Measurements from ENCODE around the gene XPNPEP2. TPM values are rescaled to one million over a fixed set of nuclear protein-coding genes. Genes with fewer than 3 reads are reported as not detected.

The XPNPEP2 gene
- total RNA-seq, 3 donors from 2014 or later: 0.44 to 12.8 (median 3.9) TPM

GRCh38 chrX:129762448-129762847 lies 23.7 kb downstream of the XPNPEP2 start:
- Histone ChIP-seq H3K4me3 (no peak overlapping the region), H3K27ac (no peak overlapping the region), H3K27me3 (no peaks in the 10 kb centered on the region), H3K4me1 (no peaks in the 10 kb centered on the region), H3K36me3 (no peaks in the 10 kb centered on the region), H3K9me3 (no peaks in the 10 kb centered on the region)
- intact Hi-C loops (cut with DNase I; ENCODE audit: low total_unique reads): no loop called here
- TF ChIP-seq POLR2AphosphoS5 (IDR thresholded peaks at IDR 0.05): no peak
- TF ChIP-seq POLR2A (IDR thresholded peaks at IDR 0.05): no peak
- no peak for TF ChIP-seq CTCF (IDR thresholded peaks at IDR 0.05)
- DNase-seq (ENCODE audit: low spot score in 2 of 2): no peak

- TF ChIP-seq POLR2A (IDR thresholded peaks at IDR 0.05): no peak
- H3K4me1 ChIP-seq: no peaks in the 10 kb centered on the region
- no peaks in the 10 kb centered on the region for H3K9me3 ChIP-seq
- H3K27ac ChIP-seq: no peak overlapping the region
- no peaks in the 10 kb centered on the region for H3K36me3 ChIP-seq
- H3K27me3 ChIP-seq: no peaks in the 10 kb centered on the region
- no peak for DNase-seq (ENCODE audit: low spot score in 2 of 2)
- intact Hi-C loops (cut with DNase I; ENCODE audit: low total_unique reads): no loop called here
- no peak overlapping the region for H3K4me3 ChIP-seq
Measured at GRCh38 chrX:129763666-129764065, 24.9 kb downstream of the XPNPEP2 start.

GRCh38 chrX:129768186-129768585 lies 29.4 kb downstream of the XPNPEP2 start:
- no peaks in the 10 kb centered on the region for H3K27me3 ChIP-seq
- TF ChIP-seq CTCF (IDR thresholded peaks at IDR 0.05) (no peak), POLR2A (IDR thresholded peaks at IDR 0.05) (no peak), POLR2AphosphoS5 (IDR thresholded peaks at IDR 0.05) (no peak)
- no peaks in the 10 kb centered on the region for H3K9me3 ChIP-seq
- intact Hi-C loops (cut with DNase I; ENCODE audit: low total_unique reads): no loop called here
- no peaks in the 10 kb centered on the region for H3K4me1 ChIP-seq
- H3K27ac ChIP-seq: no peak overlapping the region
- DNase-seq (ENCODE audit: low spot score in 2 of 2): no peak
- H3K4me3 ChIP-seq: no peak overlapping the region
- H3K36me3 ChIP-seq: no peaks in the 10 kb centered on the region

GRCh38 chrX:129768586-129769466 lies 30.0 kb downstream of the XPNPEP2 start:
- Histone ChIP-seq H3K9me3 (no peaks in the 10 kb centered on the region), H3K27me3 (no peaks in the 10 kb centered on the region), H3K27ac (no peak overlapping the region), H3K4me1 (no peaks in the 10 kb centered on the region), H3K4me3 (no peak overlapping the region), H3K36me3 (no peaks in the 10 kb centered on the region)
- no peak for DNase-seq (ENCODE audit: low spot score in 2 of 2)
- TF ChIP-seq POLR2A (IDR thresholded peaks at IDR 0.05) (no peak), CTCF (IDR thresholded peaks at IDR 0.05) (no peak), POLR2AphosphoS5 (IDR thresholded peaks at IDR 0.05) (no peak)
- intact Hi-C loops (cut with DNase I; ENCODE audit: low total_unique reads): no loop called here

- no peak for DNase-seq (ENCODE audit: low spot score in 2 of 2)
- Histone ChIP-seq H3K36me3 (no peaks in the 10 kb centered on the region), H3K4me1 (no peaks in the 10 kb centered on the region), H3K4me3 (no peak overlapping the region), H3K27ac (no peak overlapping the region), H3K27me3 (no peaks in the 10 kb centered on the region), H3K9me3 (no peaks in the 10 kb centered on the region)
- intact Hi-C loops (cut with DNase I; ENCODE audit: low total_unique reads): no loop called here
- TF ChIP-seq POLR2AphosphoS5 (IDR thresholded peaks at IDR 0.05) (no peak), POLR2A (IDR thresholded peaks at IDR 0.05) (no peak), CTCF (IDR thresholded peaks at IDR 0.05) (no peak)
Measured at GRCh38 chrX:129769467-129770154, 30.8 kb downstream of the XPNPEP2 start.

Measured in breast epithelium (tissue), 4 donors.